Activated CD4-positive, alpha-beta T cell treated with anti-CD3 and anti-CD28 coated beads, Interleukin-2, amount 10 ng/mL, durations not matched to agents 7 days and 5 days (primary cell): ENCODE data around the gene ELMOD1. TPM values are rescaled to one million over a fixed set of nuclear protein-coding genes. Genes with fewer than 3 reads are reported as not detected.

Source experiments
- CTCF ChIA-PET: fragments of 350-600 bp; sonication (Branson Sonifier 250); formaldehyde crosslinking; loops from one replicate; lab custom pipeline; 2021; ENCODE audit warnings: antibody characterized with exemption; lab: Charles Lee
- POLR2A ChIA-PET: fragments of 350-600 bp; sonication (Branson Sonifier 250); formaldehyde crosslinking; loops from one replicate; lab custom pipeline; 2021; ENCODE audit warnings: antibody characterized with exemption; lab: Charles Lee
- DNase-seq: peaks from one replicate; pipeline ENCODE4 v3.0.0-alpha.2; 2020
- H3K27ac Mint-ChIP-seq: one replicate; pipeline ENCODE4 v1.8.0; 2021; ENCODE audit warnings: mild to moderate bottlenecking, moderate library complexity, mixed read lengths
- H3K27me3 Mint-ChIP-seq: one replicate; pipeline ENCODE4 v1.8.0; 2021; ENCODE audit warnings: mixed read lengths
- H3K36me3 Mint-ChIP-seq: one replicate; pipeline ENCODE4 v1.8.0; 2021; ENCODE audit warnings: low read depth, mixed read lengths
- H3K4me1 Mint-ChIP-seq: one replicate; pipeline ENCODE4 v1.8.0; 2021; ENCODE audit warnings: mixed read lengths
- H3K4me3 Mint-ChIP-seq: one replicate; pipeline ENCODE4 v1.8.0; 2021; ENCODE audit warnings: mild to moderate bottlenecking, moderate library complexity, mixed read lengths
- H3K9me3 Mint-ChIP-seq: one replicate; pipeline ENCODE4 v1.8.0; 2021; ENCODE audit warnings: mixed read lengths
- total RNA-seq, 2 experiments: library from RNA; stranded (reverse); gene quantifications; one replicate each; pipeline ENCODE4 v1.2.3, GENCODE V29; 2021

Gene ELMOD1
- total RNA-seq, 2 experiments from 2014 or later = not detected

- POLR2A ChIA-PET = no interaction called here
- DNase-seq = peak; percentile 8
- peaks cover 81% of the 10 kb centered on the region for H3K27me3 Mint-ChIP-seq
- CTCF ChIA-PET = no interaction called here
- peak overlapping the region; percentile 72 for H3K4me3 Mint-ChIP-seq
- peaks cover 24% of the 10 kb centered on the region for H3K4me1 Mint-ChIP-seq
- H3K9me3 Mint-ChIP-seq = no peaks in the 10 kb centered on the region
- H3K36me3 Mint-ChIP-seq = peaks cover 1% of the 10 kb centered on the region
- no peak overlapping the region for H3K27ac Mint-ChIP-seq
Measured at GRCh38 chr11:107591378-107592230, 657 bp downstream of the ELMOD1 start.

GRCh38 chr11:107592231-107592590, 1.3 kb downstream of the ELMOD1 start:
- POLR2A ChIA-PET = no interaction called here

DNA sequence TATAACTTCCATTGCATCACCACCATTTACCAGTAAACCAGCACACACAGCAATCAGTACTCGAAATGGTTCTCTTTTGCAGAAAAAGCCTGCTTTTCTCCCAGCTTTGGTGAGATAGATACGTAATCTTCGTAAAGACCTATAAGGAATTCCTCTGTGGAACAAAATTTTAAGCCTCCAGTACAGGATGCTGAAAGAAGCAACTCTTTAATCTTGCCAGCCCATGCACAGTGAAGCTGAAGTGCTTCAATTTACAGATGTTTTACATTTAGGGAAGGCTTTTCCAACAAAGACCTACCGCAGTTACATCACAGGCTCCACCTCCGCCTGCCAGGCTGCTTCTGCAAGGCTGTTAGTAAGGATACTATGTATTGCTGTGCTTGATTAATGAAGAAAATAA, 1.9 kb downstream of the ELMOD1 start:
- H3K36me3 Mint-ChIP-seq = peaks cover 1% of the 10 kb centered on the region
- CTCF ChIA-PET = no interaction called here
- peaks cover 24% of the 10 kb centered on the region for H3K4me1 Mint-ChIP-seq
- no peak overlapping the region for H3K4me3 Mint-ChIP-seq
- POLR2A ChIA-PET = no interaction called here
- H3K27ac Mint-ChIP-seq = no peak overlapping the region
- no peaks in the 10 kb centered on the region for H3K9me3 Mint-ChIP-seq
- H3K27me3 Mint-ChIP-seq = peaks cover 79% of the 10 kb centered on the region
- no peak for DNase-seq

More at GRCh38 chr11:107592231-107592590, 1.3 kb downstream of the ELMOD1 start:
- peaks cover 81% of the 10 kb centered on the region for H3K27me3 Mint-ChIP-seq
- H3K4me1 Mint-ChIP-seq = peaks cover 24% of the 10 kb centered on the region
- no peak for DNase-seq
- no peak overlapping the region for H3K27ac Mint-ChIP-seq
- no peaks in the 10 kb centered on the region for H3K9me3 Mint-ChIP-seq
- H3K4me3 Mint-ChIP-seq = peak overlapping the region; percentile 72
- H3K36me3 Mint-ChIP-seq = peaks cover 1% of the 10 kb centered on the region
- CTCF ChIA-PET = no interaction called here

DNA sequence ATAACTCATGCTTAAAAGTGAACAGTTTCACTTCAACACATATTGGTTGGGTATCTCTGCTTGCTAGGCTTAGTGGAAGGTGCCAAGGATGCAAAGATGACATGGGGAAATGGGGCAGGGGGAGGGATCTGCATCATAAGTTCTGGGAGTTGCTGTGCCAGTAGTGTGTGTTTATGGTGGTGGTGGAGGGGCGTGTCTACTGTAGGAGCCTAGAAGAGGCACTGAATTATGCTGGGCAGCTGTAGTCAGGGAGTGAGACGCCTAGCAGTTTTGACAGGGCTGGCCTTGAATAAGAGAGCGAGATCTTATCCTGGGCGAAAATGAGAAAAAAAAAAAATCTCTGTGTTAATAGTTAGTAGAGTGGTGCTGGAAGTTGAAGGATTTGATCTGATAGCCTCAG, 3.0 kb downstream of the ELMOD1 start:
- DNase-seq = no peak
- peaks cover 1% of the 10 kb centered on the region for H3K36me3 Mint-ChIP-seq
- CTCF ChIA-PET = no interaction called here
- H3K27me3 Mint-ChIP-seq = peaks cover 74% of the 10 kb centered on the region
- no peak overlapping the region for H3K4me3 Mint-ChIP-seq
- H3K4me1 Mint-ChIP-seq = peaks cover 24% of the 10 kb centered on the region
- H3K27ac Mint-ChIP-seq = no peak overlapping the region
- POLR2A ChIA-PET = no interaction called here
- H3K9me3 Mint-ChIP-seq = no peaks in the 10 kb centered on the region

DNA sequence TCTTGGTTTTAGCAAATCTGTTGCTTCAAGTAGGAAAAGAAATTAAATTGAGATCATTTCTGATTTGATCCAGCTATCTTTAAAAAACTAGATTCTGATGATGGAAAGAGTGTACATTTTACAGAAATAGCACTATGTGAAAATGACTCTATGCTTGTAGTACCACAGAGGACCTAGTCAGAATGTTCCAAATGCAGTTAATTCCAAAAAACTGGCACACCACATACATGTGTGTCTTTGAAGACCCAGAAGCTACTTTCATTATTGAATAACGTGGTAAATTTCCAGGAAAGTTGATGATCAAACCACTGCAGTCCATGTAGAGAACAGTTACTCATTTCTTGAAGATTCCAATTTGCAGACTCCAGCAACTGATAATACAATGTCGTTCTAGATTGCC, 3.8 kb downstream of the ELMOD1 start:
- H3K27ac Mint-ChIP-seq = no peak overlapping the region
- H3K36me3 Mint-ChIP-seq = peaks cover 1% of the 10 kb centered on the region
- no peak overlapping the region for H3K4me3 Mint-ChIP-seq
- H3K9me3 Mint-ChIP-seq = no peaks in the 10 kb centered on the region
- H3K4me1 Mint-ChIP-seq = peaks cover 22% of the 10 kb centered on the region
- ChIA-PET POLR2A (no interaction called here), CTCF (interaction anchor here (0.8 kb wide), 1 partner anchor 95 kb away, joined by 3 read pairs; no protein-coding TSS in a partner anchor)
- no peak for DNase-seq
- peaks cover 68% of the 10 kb centered on the region for H3K27me3 Mint-ChIP-seq

GRCh38 chr11:107598225-107599139, 7.5 kb downstream of the ELMOD1 start:
- no peaks in the 10 kb centered on the region for H3K36me3 Mint-ChIP-seq
- CTCF ChIA-PET = interaction anchor here (0.6 kb wide), 1 partner anchor 1035 kb away, joined by 4 read pairs; no protein-coding TSS in a partner anchor
- H3K4me1 Mint-ChIP-seq = no peaks in the 10 kb centered on the region
- no peak overlapping the region for H3K4me3 Mint-ChIP-seq
- H3K27ac Mint-ChIP-seq = no peak overlapping the region
- H3K9me3 Mint-ChIP-seq = no peaks in the 10 kb centered on the region
- peaks cover 52% of the 10 kb centered on the region for H3K27me3 Mint-ChIP-seq
- DNase-seq = no peak
- POLR2A ChIA-PET = no interaction called here

DNA sequence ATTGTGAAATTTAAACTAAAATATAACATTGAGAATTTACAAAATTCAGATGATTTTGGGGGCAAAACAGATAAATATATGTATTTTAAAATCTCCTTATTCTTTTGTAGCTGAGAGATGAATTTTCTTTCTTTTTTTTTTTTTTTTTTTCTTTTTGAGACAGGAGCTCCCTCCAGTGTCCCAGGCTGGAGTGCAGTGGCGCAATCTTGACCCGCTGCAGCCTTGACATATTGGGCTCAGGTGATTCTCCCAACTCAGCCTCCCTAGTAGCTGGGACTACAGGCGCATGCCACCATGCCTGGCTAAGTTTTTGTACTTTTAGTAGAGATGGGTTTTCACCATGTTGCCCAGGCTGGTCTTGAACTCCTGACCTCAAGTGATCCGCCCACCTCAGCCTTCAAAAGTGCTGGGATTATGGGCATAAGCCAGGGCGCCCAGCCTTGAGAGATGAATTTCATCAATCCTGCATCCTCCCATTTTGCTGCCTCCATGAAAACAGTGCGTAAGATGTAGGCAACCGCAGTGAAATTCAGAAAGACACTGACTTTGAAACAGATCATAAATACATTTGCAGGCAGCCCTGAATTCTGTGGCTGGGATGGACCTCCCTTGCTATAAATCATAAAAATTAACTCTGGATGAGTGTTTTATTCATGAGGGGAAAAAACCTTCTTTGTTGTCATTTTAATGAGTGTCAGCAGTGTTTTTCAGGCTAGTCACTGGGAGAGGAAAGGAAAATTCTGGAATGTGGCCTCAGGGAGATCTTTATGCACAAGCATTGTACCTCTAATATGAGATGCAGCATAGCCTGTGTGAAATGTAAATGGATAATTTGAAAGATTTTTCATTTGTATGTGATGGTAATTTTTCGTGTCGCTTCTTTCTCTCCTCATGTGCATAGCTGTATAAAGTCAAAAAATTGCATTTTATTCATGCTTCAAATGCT, 14.4 kb downstream of the ELMOD1 start:
- DNase-seq = no peak
- POLR2A ChIA-PET = no interaction called here
- Mint-ChIP-seq H3K27me3 (peaks cover 41% of the 10 kb centered on the region), H3K4me1 (no peaks in the 10 kb centered on the region), H3K4me3 (no peak overlapping the region), H3K36me3 (no peaks in the 10 kb centered on the region), H3K27ac (no peak overlapping the region), H3K9me3 (no peaks in the 10 kb centered on the region)
- CTCF ChIA-PET = no interaction called here

- ChIA-PET CTCF (no interaction called here), POLR2A (no interaction called here)
- no peaks in the 10 kb centered on the region for H3K4me1 Mint-ChIP-seq
- no peak overlapping the region for H3K4me3 Mint-ChIP-seq
- no peak overlapping the region for H3K27ac Mint-ChIP-seq
- no peaks in the 10 kb centered on the region for H3K9me3 Mint-ChIP-seq
- no peaks in the 10 kb centered on the region for H3K36me3 Mint-ChIP-seq
- peaks cover 41% of the 10 kb centered on the region for H3K27me3 Mint-ChIP-seq
- DNase-seq = no peak
Measured at GRCh38 chr11:107606141-107606540, 15.2 kb downstream of the ELMOD1 start.

- ChIA-PET CTCF (interaction anchor here (1.4 kb wide), 1 partner anchor 13 kb away, joined by 7 read pairs; no protein-coding TSS in a partner anchor), POLR2A (no interaction called here)
- no peak for DNase-seq
- no peaks in the 10 kb centered on the region for H3K36me3 Mint-ChIP-seq
- no peaks in the 10 kb centered on the region for H3K9me3 Mint-ChIP-seq
- peaks cover 35% of the 10 kb centered on the region for H3K27me3 Mint-ChIP-seq
- no peak overlapping the region for H3K4me3 Mint-ChIP-seq
- H3K27ac Mint-ChIP-seq = no peak overlapping the region
- H3K4me1 Mint-ChIP-seq = no peaks in the 10 kb centered on the region
Measured at GRCh38 chr11:107608809-107609208, 17.9 kb downstream of the ELMOD1 start.

DNA sequence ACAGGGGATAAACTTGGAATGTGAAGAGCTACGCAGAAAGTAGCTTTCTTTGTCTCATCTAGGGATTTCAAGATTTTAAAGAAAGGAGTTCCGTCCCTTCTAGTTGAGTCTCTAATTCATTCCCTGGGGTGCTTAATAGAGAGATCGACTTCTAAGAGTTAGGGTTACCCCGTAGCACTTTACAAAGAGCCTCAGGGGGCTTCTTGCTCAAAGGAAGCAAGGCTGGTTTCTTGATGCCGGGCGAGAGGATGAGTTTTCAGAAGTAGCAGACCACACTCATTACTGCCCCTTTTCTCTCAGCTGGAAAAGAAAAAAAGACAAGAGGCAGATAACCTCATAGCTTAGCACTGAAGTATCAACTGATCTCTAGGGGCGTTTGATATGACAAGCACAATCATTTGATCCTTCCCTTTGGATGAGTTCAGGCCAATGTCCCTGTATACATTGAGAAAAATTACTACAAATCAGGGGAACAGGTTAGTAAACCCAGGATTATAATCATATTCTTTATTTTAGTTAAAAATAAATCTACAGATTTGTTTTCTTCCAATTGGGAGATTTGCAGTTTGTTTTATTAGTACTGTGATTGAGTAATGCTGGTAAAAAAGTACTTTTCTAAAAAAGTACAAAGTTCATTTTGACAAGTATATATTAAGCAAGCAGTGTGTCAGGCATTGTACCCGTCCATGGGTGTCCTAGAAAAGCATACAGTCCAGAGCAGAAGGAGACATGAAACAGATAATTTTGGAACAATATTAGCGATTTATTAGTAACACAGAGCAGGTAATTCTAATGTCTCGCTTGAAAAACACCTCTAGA, 18.7 kb downstream of the ELMOD1 start:
- ChIA-PET CTCF (interaction anchor here (1.4 kb wide), 1 partner anchor 14 kb away, joined by 7 read pairs; no protein-coding TSS in a partner anchor), POLR2A (no interaction called here)
- Mint-ChIP-seq H3K4me1 (no peaks in the 10 kb centered on the region), H3K27me3 (peaks cover 32% of the 10 kb centered on the region), H3K4me3 (no peak overlapping the region), H3K36me3 (no peaks in the 10 kb centered on the region), H3K9me3 (no peaks in the 10 kb centered on the region), H3K27ac (no peak overlapping the region)
- no peak for DNase-seq

DNA sequence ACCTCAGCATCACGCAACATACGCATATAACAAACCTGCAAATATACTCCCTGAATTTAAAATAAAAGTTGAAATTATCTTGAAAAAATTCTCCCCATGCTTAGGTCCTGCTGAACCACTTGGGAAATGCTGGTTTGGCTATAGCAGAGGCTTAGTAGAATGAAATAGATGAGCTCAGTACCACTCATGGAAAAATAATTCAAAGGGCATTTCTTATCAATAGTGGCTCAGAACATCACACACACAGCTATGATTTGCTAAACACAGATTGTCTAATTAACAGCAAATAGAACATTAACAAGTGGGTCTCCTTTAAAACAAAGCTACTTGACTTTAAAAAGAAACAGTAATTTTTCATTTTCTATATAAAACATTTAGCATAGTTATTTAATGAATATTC, 21.5 kb downstream of the ELMOD1 start:
- Mint-ChIP-seq H3K4me3 (no peak overlapping the region), H3K4me1 (no peaks in the 10 kb centered on the region), H3K9me3 (no peaks in the 10 kb centered on the region), H3K27ac (no peak overlapping the region), H3K36me3 (no peaks in the 10 kb centered on the region), H3K27me3 (peaks cover 19% of the 10 kb centered on the region)
- DNase-seq = no peak
- ChIA-PET POLR2A (no interaction called here), CTCF (no interaction called here)
